Right forelimb (tissue), 1 donor: ENCODE data around the gene BCL2L1.
A peak's percentile ranks its signal among the peaks of the same experiment; 100 is the strongest.
"Not testable (repeated sequence)": the region's sequence is repeated elsewhere in the genome, so short reads cannot be mapped to it uniquely, and the experiment has no call there.

Experiments
- DNase-seq: peaks from one replicate; pipeline ENCODE4 v3.0.0-alpha.2; 2018

BCL2L1 gene

DNA sequence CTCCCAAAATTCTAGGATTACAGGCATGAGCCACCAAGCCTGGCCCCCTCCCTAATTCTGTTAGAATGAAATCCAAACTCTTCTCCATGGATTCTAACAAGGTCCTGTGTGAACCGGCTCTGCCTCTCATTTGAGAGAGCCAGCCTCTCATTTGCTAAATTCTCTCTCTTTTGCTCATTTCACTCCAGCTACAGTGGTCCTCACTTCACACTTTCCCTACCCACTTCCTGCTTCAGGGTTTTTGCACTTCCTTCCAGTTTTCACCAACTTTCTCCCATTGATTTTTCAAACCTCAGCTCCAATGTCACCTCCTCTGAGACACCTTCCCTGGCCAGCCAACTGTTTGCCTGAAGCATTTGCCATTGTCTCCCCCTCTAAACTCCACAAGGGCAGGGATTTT lies 79.8 kb downstream of the BCL2L1 start:
- DNase-seq = no peak

DNA sequence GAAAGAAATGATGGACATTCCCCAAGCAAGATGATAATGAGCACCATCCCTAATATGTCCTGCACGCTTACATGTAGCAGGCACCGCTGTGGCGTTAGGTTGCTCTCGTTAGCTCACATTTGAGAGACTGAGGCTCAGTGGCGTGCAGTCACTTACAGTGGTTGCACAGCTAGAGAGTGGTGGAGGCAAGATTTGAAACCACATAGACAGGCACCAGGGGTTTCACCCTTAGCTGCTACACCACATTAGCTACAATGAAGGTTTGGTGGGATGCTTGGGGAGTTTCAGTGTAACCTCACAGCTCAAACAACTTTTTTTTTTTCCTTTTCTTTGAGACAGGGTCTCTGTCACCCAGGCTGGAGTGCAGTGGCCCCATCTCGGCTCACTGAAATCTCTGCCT lies 81.3 kb downstream of the BCL2L1 start:
- no peak for DNase-seq

DNA sequence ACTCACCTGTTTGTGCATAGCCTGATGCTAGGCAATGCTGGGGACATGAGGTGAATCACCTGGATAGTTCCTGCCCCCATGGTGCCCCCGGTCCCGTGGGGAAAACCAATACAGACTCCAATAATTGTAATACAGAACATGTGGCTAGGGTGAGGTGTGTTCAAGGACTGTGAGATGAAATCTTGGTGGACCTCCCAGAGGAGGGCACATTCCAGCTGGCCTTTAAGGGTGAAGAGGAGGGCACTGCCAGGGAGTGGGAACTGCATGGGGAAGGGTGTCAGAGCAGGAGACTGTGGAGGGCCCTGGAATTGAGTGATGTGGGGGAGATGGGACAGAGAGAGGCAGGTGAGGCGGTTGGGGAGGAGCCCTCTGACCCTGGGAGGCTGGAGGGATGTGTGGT lies 82.4 kb downstream of the BCL2L1 start:
- DNase-seq = no peak

DNA sequence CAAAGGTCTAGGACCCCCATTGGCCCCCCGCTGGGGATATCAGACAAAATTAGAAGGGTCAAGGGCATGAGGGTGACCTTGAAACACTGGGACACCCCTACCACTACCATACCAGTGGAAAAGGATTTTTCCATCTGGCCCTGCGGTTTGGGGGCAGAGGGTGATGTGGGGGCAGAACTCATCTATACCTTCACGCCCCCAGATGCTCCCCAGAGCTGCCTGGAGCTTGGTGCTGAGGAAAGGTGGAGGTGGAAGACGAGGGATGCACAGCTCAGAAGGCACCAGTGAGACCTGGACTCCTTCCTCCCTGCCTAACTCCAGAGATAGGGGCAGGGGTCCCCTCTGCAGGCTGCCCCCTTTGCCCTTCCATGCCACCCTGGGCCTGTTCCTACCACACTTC lies 83.9 kb downstream of the BCL2L1 start:
- no peak for DNase-seq

DNA sequence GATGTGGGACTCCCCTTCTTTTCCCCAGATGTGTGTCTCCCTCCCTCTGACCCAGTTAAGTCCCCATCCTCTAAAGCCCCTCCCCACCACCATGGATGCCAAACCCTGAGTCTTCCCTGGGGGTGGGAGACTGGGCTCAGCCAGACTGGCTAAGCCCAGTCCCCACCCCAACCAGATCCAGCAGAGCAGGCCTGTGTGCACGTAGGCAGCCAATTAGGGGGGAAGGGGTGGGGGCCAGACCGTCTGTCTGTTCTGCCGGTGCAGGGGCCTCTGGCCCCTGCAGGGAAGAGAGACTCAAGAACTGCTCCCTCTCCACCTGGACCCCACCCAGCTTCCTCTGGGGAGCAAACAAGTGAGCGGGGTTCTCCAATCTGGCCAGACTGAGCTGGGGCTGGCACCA lies 84.4 kb downstream of the BCL2L1 start:
- DNase-seq = no peak

DNA sequence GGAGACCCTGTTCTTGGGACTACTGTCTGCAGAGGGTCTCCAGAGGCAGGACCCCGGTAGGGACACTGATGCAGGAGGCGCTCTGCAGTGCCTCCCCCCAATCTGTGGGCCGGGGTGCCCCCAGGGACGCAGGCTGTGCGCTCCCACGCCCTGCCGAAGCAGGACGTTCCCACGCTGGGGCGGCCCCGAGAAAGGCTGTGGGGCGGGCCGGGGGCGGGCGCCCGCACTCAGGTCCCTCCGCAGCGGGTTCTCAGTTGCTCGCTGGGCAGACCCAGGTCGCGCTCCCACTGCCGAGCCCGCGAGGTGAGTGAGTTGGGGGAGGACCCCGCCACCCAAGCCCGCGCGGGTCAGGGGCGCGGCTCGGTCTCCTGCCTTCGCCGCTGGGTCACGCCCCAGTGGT lies 85.0 kb downstream of the BCL2L1 start, which contains the start of gene COX4I2:
Gene COX4I2 (plus strand): TSS at position 253 of the 400 bp plus-strand sequence. CDS start 1,106 bp downstream, outside the sequence.
- no peak for DNase-seq

DNA sequence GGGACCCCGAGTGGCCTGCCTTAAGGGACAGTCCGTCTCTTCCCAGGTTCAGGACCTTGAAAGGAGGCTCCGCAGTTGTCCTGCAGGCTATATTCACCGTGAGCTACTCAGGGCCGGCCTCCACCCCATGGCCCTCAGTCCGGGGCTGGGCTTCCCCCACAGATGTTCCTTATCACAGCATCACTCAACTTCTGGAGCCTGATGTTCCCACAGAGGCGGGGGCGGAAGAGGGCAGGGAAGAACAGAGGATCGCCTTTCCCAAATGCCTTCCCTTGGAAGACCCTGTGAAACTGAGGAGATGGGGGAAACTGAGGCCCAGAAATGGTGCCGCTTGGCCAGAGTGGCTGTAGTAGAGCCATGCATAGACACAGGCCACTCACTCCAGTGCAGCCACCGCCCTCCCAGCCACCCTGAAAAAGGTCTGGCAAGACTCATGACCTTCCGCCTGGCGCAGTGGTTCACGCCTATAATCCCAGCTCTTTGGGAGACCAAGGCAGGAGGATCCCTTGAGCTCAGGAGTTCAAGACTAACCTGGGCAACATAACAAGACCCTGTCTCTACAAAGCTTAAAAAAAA lies 89.2 kb downstream of the BCL2L1 start:
- DNase-seq = no peak

DNA sequence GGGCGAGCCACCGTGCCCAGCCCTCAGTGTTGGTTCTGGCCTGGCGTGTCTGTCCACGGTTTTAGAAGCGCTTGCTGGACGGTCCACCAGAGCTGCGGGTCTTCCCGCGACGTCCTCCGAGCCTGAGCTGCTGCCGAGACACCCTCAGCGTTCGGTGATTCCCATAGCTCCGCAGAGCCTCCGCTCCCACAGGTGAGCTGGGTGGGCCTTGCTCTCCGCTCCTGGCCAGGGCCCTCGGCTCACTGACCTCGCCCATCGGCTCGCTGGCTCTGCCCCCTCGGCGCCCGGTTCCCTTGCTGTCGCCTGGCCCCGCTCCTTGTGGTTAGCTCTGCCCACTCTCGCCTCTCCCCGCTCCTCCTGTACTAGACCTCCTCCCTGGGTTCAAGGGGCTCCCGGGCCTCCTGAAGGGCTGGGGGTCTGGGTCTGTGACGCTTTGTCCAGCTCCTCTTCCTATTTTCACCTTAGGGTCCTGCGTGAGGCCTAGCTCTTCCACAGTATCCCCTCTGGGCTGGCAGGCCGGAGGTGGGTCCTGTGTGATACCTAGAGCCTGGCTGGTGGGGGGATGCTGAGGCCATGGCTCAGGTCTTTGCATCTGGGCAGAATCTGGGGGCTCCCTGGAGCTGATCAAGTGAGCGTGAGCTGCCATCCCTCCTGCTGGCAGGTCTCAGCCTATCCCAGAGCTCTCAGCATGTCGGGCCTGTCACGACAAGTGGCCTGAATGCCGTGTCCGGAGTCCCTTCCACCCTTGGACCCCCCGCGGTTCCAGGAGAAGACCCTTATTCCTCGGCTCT lies 89.9 kb downstream of the BCL2L1 start:
- DNase-seq = no peak

DNA sequence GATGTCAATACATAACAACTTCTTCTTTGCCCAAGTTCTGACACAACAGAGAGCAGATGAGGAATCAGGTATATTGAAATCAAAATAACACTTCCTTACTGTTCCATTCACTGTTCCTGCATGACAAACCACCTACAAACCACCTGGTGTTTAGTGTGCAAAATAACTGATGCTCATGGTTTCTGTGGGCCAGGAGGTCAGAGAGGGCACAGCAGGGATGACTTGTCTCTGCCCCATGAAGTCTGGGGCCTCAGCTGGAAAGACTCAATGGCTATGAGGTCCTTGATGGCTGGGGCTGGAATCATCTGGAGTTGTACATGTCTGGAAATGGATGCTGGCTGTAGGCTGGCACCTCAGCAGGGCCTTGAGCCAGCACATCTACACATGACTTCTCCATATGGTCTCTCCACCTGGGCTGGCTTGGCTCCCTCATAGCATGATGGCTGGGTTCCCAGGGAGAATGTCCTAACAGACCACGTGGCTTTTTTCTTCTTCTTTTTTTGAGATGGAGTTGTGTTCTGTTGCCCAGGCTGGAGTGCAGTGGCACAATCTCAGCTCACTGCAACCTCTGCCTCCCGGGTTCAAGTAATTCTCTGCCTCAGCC lies 92.4 kb downstream of the BCL2L1 start:
- peak; percentile 74 for DNase-seq

DNA sequence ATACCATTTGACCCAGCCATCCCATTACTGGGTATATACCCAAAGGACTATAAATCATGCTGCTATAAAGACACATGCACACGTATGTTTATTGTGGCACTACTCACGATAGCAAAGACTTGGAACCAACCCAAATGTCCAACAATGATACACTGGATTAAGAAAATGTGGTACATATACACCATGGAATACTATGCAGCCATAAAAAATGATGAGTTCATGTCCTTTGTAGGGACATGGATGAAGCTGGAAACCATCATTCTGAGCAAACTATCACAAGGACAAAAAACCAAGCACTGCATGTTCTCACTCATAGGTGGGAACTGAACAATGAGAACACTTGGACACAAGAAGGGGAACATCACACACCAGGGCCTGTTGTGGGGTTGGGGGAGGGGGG lies 94.6 kb downstream of the BCL2L1 start:
- not testable (repeated sequence) for DNase-seq

DNA sequence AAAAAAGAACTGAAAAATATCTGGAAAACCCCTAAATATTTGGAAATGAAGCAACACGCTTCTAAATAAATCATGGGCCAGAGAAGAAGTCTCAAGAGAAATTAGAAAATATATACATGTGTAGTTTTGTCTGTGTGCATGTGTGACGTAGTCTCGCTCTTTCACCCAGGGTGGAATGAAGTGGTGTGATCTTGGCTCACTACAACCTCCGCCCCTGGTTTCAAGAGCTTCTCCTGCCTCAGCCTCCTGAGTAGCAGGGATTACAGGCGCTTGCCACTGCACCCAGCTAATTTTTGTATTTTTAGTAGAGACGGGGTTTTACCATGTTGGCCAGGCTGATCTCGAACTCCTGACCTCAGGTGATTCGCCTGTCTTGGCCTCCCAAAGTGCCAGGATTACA lies 96.1 kb downstream of the BCL2L1 start:
- DNase-seq = not testable (repeated sequence)

DNA sequence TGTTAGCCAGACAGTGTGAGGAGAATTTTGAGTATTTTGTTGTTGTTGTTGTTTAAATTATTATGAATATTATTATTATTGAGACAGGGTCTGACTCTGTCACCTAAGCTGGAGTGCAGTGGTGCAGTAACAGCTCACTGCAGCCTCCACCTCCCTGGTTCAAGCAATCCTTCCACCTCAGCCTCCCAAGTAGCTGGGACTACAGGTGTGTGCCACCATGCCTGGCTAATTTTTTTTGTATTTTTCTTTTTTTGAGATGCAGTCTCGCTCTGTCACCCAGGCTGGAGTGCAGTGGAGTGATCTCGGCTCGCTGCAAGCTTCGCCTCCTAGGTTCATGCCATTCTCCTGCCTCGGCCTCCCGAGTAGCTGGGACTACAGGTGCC lies 99.6 kb downstream of the BCL2L1 start:
- not testable (repeated sequence) for DNase-seq

DNA sequence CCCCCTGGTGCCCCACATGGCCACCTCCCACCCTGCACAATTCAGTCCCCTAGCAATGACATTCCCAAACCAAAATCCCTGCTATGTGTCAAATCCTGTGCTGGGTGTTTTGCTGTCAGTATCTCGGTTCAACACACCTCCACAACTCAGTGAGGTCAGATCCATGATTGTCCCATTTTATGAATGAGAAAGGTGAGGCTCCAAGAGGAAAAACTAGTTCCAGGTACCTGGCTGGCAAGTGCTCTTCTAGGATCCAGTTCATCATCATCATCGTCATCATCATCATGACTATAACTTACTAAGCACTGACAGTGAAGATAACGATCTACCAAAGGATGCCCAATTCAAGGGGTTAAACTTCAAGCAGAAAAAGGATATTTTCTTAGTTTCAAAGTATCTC lies 102.4 kb downstream of the BCL2L1 start:
- DNase-seq = no peak

DNA sequence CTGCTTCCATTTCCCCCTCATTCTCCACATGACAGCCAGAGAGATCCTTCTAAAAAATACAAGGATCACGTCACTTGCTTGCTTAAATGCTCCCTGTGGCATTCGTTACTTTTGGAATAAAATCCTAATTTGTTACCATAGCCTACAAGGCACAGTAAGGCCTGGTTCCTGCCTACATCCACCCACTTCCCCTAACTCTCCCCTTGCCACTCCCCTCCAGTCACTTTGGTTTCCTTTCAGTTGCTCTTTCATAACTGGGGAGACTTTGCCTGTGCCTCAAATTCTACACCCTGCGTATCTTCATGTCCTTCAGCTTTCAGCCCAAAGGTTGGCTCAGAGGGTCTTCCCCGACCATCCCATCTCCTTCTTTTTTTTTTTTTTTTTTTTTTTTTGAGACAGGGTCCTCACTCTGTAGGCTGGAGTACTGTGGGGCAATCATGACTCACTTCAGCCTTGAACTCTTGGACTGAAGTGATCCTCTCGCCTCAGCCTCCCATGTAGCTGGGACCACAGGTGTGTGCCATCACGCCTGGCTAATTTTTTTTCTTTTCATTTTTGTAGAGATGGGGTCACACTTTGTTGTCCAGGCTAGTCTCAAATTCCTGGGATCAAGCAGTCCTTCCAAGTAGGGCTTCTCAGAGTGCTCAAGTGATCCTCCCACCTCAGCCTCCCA lies 105.1 kb downstream of the BCL2L1 start:
- no peak for DNase-seq

DNA sequence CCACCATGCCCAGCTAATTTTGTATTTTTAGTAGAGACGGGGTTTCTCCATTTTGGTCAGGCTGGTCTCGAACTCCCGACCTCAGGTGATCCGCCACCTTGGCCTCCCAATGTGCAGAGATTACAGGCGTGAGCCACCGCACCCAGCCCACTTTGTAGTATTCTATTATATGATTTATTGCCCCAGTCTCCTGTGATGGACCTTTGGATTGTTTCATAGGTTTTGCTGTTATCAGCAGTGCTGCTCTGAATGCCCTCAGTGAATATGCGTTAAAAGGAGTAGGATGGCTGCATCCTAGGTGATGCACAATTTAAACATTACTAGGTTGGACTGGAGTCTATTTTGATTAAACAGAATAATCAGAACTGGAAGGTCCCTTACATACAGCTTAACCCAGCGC lies 107.3 kb downstream of the BCL2L1 start:
- DNase-seq = no peak
